OCI-LY7 (cell line): ENCODE measurements around the gene FYN.
"Not testable (repeated sequence)": the region's sequence is repeated elsewhere in the genome, so short reads cannot be mapped to it uniquely, and the experiment has no call there.

Experiments
- EZH2phosphoT487 ChIP-seq: fragments of 200-600 bp; sonication (generic); IDR thresholded peaks from 2 replicates; pipeline ENCODE4 v1.6.1; 2018; ENCODE audit warnings: low read depth, borderline replicate concordance, mild to moderate bottlenecking, mixed run types, antibody characterized with exemption, low read length, moderate library complexity, mixed read lengths
- TF ChIP-seq, protein P1 (sequence below): fragments of 200-600 bp; sonication (generic); conservative IDR thresholded peaks from 2 replicates; pipeline ENCODE4 v1.5.1; 2014; ENCODE audit warnings: mild to moderate bottlenecking, antibody characterized with exemption, low read length, moderate library complexity, mixed read lengths

DNA sequence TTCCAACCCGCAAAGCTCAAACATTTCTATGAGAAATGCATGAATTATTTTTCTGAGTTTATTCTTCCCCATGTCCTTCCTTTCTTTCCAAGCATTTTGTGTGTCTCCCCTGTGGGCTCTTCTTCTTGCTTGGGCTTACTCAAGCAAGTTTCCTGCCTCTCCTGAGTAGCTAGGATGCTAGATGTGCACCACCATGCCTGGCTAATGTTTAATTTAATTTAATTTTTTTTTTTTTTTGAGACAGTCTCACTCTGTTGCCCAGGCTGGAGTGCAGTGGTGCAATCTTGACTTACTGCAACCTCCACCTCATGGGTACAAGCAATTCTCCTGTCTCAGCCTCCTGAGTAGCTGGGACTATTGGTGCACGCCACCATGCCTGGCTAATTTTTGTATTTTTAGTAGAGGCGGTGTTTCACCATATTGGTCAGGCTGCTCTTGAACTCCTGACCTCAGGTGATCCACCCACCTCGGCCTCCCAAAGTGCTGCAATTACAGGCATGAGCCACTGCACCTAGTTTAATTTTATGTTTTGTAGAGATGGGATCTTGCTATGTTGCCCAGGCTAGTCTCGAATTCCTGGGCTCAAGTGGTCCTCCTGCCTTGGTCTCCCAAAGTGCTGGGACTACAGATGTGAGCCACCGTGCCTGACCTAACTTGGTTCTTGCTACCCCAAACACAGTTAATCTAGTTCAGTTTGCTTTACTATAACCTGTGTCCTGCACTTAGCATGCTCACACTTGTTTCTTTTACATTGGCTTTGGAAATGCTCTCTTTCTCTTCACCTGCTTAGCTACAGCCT, 192.2 kb downstream of the FYN start:
- TF ChIP-seq EZH2phosphoT487 = not testable (repeated sequence)
- TF ChIP-seq, protein P1, sequence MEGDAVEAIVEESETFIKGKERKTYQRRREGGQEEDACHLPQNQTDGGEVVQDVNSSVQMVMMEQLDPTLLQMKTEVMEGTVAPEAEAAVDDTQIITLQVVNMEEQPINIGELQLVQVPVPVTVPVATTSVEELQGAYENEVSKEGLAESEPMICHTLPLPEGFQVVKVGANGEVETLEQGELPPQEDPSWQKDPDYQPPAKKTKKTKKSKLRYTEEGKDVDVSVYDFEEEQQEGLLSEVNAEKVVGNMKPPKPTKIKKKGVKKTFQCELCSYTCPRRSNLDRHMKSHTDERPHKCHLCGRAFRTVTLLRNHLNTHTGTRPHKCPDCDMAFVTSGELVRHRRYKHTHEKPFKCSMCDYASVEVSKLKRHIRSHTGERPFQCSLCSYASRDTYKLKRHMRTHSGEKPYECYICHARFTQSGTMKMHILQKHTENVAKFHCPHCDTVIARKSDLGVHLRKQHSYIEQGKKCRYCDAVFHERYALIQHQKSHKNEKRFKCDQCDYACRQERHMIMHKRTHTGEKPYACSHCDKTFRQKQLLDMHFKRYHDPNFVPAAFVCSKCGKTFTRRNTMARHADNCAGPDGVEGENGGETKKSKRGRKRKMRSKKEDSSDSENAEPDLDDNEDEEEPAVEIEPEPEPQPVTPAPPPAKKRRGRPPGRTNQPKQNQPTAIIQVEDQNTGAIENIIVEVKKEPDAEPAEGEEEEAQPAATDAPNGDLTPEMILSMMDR = not testable (repeated sequence)
